ENCODE data around the gene PLXNA2.

DNA sequence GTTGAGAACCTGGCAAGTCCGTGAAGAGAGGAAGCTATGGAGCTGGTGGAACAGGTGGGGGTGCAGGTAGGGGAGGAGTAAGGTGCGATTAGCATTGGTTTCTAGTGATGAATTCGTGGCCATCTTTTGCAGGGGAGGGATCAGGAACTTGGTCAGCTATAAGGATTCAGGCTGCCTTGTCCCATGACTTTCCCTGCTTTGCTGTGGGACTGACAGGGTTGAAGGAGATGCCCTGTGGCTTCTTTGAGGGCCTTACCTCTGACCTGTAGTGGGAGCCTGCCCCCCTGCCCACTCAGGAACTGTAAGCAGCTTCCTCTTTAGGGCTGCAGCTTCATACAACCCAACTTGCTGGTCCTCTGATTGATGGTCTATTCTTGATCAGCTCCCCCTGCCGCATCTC is 248.6 kb downstream of the PLXNA2 start:
- TF ChIP-seq, protein P1, sequence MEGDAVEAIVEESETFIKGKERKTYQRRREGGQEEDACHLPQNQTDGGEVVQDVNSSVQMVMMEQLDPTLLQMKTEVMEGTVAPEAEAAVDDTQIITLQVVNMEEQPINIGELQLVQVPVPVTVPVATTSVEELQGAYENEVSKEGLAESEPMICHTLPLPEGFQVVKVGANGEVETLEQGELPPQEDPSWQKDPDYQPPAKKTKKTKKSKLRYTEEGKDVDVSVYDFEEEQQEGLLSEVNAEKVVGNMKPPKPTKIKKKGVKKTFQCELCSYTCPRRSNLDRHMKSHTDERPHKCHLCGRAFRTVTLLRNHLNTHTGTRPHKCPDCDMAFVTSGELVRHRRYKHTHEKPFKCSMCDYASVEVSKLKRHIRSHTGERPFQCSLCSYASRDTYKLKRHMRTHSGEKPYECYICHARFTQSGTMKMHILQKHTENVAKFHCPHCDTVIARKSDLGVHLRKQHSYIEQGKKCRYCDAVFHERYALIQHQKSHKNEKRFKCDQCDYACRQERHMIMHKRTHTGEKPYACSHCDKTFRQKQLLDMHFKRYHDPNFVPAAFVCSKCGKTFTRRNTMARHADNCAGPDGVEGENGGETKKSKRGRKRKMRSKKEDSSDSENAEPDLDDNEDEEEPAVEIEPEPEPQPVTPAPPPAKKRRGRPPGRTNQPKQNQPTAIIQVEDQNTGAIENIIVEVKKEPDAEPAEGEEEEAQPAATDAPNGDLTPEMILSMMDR (IDR thresholded peaks at IDR 0.05): no peak
- no peak for TF ChIP-seq POLR2A (IDR thresholded peaks at IDR 0.05)
